Panc1 (cell line): Measurements from ENCODE around the gene ADAMTS9.

Experiments
- CTCF ChIP-seq: fragments of 450-650 bp; IDR thresholded peaks from 2 replicates; pipeline ENCODE4 v1.5.1; 2017; ENCODE audit warnings: mild to moderate bottlenecking
- POLR2AphosphoS5 ChIP-seq: IDR thresholded peaks from 2 replicates; pipeline ENCODE4 v1.6.1; 2012; ENCODE audit warnings: mild to moderate bottlenecking, low read depth, low read length, moderate library complexity
- REST ChIP-seq, 2 experiments: IDR thresholded peaks; 2 replicates each; pipeline ENCODE4 v1.6.1; 2011 to 2012; ENCODE audit warnings: low read depth in 2 of 2, control low read depth in 1 of 2, low read length in 1 of 2, mild to moderate bottlenecking in 1 of 2, moderate library complexity in 1 of 2; ENCODE audit not compliant: insufficient read depth in 1 of 2
- SIN3A ChIP-seq: IDR thresholded peaks from 2 replicates; pipeline ENCODE4 v1.6.1; 2012; ENCODE audit warnings: low read depth, mild to moderate bottlenecking, low read length, moderate library complexity, borderline replicate concordance; ENCODE audit not compliant: insufficient read depth

- TF ChIP-seq CTCF (no peak), POLR2AphosphoS5 (no peak), SIN3A (no peak), REST (IDR thresholded peaks at IDR 0.05; ENCODE audit: insufficient read depth in 1 of 2, low read depth in 2 of 2, low read length in 1 of 2) (no peak)
Observed at GRCh38 chr3:64708456-64708855, 20.7 kb upstream of the ADAMTS9 start.
